Mucosa of rectum (tissue), 2 donors: ENCODE measurements around the gene CAMK1D.
"Not testable (repeated sequence)": the region's sequence is repeated elsewhere in the genome, so short reads cannot be mapped to it uniquely, and the experiment has no call there.

Experiments used
- H3K27ac ChIP-seq, 2 donors: one replicate each; pipeline ENCODE4 v1.7.0; 2013; ENCODE audit warnings: inconsistent platforms in 2 of 2, low read depth in 2 of 2, low read length in 2 of 2
- H3K27me3 ChIP-seq, 2 donors: one replicate each; pipeline ENCODE4 v1.7.0; 2013; ENCODE audit warnings: low read length in 2 of 2; ENCODE audit not compliant: control insufficient read depth in 2 of 2, insufficient read depth in 2 of 2
- H3K36me3 ChIP-seq, 2 donors: one replicate each; pipeline ENCODE4 v1.7.0; 2013; ENCODE audit warnings: low read length in 2 of 2; ENCODE audit not compliant: control insufficient read depth in 2 of 2, insufficient read depth in 2 of 2
- H3K4me1 ChIP-seq, 2 donors: one replicate each; pipeline ENCODE4 v1.7.0; 2013; ENCODE audit warnings: low read length in 2 of 2, mild to moderate bottlenecking in 1 of 2; ENCODE audit not compliant: control insufficient read depth in 2 of 2, insufficient read depth in 2 of 2
- H3K4me3 ChIP-seq, 2 donors: one replicate each; pipeline ENCODE4 v1.7.0; 2013; ENCODE audit warnings: low read length in 2 of 2
- H3K9ac ChIP-seq, 2 donors: one replicate each; pipeline ENCODE4 v1.7.0; 2013; ENCODE audit warnings: low read length in 2 of 2, low read depth in 1 of 2, mild to moderate bottlenecking in 1 of 2
- H3K9me3 ChIP-seq, 2 donors: one replicate each; pipeline ENCODE4 v1.7.0; 2013; ENCODE audit warnings: low read length in 2 of 2; ENCODE audit not compliant: control insufficient read depth in 2 of 2
- donor health status: healthy.
- donor health status: Normal muscosa, but diverticular disease.

CAMK1D gene

GRCh38 chr10:12716042-12716441 lies 366.7 kb downstream of the CAMK1D start:
- H3K36me3 ChIP-seq, result no peaks in the 10 kb centered on the region
- no peak overlapping the region for H3K27ac ChIP-seq
- H3K9ac ChIP-seq, result no peak overlapping the region
- H3K4me3 ChIP-seq, result no peak overlapping the region
- no peaks in the 10 kb centered on the region for H3K9me3 ChIP-seq
- H3K4me1 ChIP-seq, result peaks cover 12 to 16% of the 10 kb centered on the region in 2 donors
- no peaks in the 10 kb centered on the region for H3K27me3 ChIP-seq

- H3K4me1 ChIP-seq, result peaks cover 15 to 16% of the 10 kb centered on the region in 2 donors
- H3K9me3 ChIP-seq, result no peaks in the 10 kb centered on the region
- no peaks in the 10 kb centered on the region for H3K36me3 ChIP-seq
- H3K27me3 ChIP-seq, result no peaks in the 10 kb centered on the region
- no peak overlapping the region for H3K27ac ChIP-seq
- no peak overlapping the region for H3K9ac ChIP-seq
- H3K4me3 ChIP-seq, result no peak overlapping the region
These were observed 368.8 kb downstream of the CAMK1D start for GRCh38 chr10:12717981-12718707.

GRCh38 chr10:12719365-12719764 lies 370.0 kb downstream of the CAMK1D start:
- Histone ChIP-seq H3K27ac (peak overlapping the region in 1 of 2 donors; percentile 48), H3K9ac (no peak overlapping the region), H3K27me3 (no peaks in the 10 kb centered on the region)

GRCh38 chr10:12720217-12720981 lies 371.1 kb downstream of the CAMK1D start:
- Histone ChIP-seq H3K9ac (peak overlapping the region in 1 of 2 donors; percentile 21), H3K4me3 (no peak overlapping the region), H3K36me3 (no peaks in the 10 kb centered on the region), H3K4me1 (peaks cover 15 to 16% of the 10 kb centered on the region in 2 donors), H3K27ac (peak overlapping the region; percentile 46 to 74), H3K9me3 (no peaks in the 10 kb centered on the region), H3K27me3 (no peaks in the 10 kb centered on the region)

More at GRCh38 chr10:12719365-12719764, 370.0 kb downstream of the CAMK1D start:
- Histone ChIP-seq H3K9me3 (no peaks in the 10 kb centered on the region), H3K36me3 (no peaks in the 10 kb centered on the region), H3K4me1 (peaks cover 15 to 16% of the 10 kb centered on the region in 2 donors), H3K4me3 (no peak overlapping the region)

GRCh38 chr10:12721334-12721733 lies 372.0 kb downstream of the CAMK1D start:
- Histone ChIP-seq H3K27me3 (no peaks in the 10 kb centered on the region), H3K27ac (no peak overlapping the region), H3K9me3 (no peaks in the 10 kb centered on the region), H3K36me3 (no peaks in the 10 kb centered on the region), H3K4me1 (peaks cover 15 to 16% of the 10 kb centered on the region in 2 donors), H3K9ac (no peak overlapping the region), H3K4me3 (no peak overlapping the region)

- peaks cover 15 to 16% of the 10 kb centered on the region in 2 donors for H3K4me1 ChIP-seq
- H3K4me3 ChIP-seq, result no peak overlapping the region
- H3K9me3 ChIP-seq, result no peaks in the 10 kb centered on the region
- no peaks in the 10 kb centered on the region for H3K27me3 ChIP-seq
- no peak overlapping the region for H3K9ac ChIP-seq
- H3K36me3 ChIP-seq, result no peaks in the 10 kb centered on the region
- no peak overlapping the region for H3K27ac ChIP-seq
These were observed 373.9 kb downstream of the CAMK1D start for GRCh38 chr10:12723220-12723619.

GRCh38 chr10:12724807-12725579 lies 375.6 kb downstream of the CAMK1D start:
- Histone ChIP-seq H3K9ac (no peak overlapping the region), H3K36me3 (no peaks in the 10 kb centered on the region), H3K27me3 (no peaks in the 10 kb centered on the region), H3K9me3 (no peaks in the 10 kb centered on the region), H3K4me3 (no peak overlapping the region), H3K4me1 (peaks cover 8 to 9% of the 10 kb centered on the region in 2 donors), H3K27ac (no peak overlapping the region)

- H3K4me3 ChIP-seq, H3K9me3 ChIP-seq, H3K4me1 ChIP-seq, H3K27me3 ChIP-seq, H3K9ac ChIP-seq, H3K27ac ChIP-seq, H3K36me3 ChIP-seq: not testable (repeated sequence)
These were observed 376.2 kb downstream of the CAMK1D start for GRCh38 chr10:12725580-12725888.

- H3K27me3 ChIP-seq, result no peaks in the 10 kb centered on the region
- no peak overlapping the region for H3K27ac ChIP-seq
- no peak overlapping the region for H3K4me3 ChIP-seq
- no peaks in the 10 kb centered on the region for H3K36me3 ChIP-seq
- no peaks in the 10 kb centered on the region for H3K4me1 ChIP-seq
- H3K9ac ChIP-seq, result no peak overlapping the region
- H3K9me3 ChIP-seq, result no peaks in the 10 kb centered on the region
These were observed 377.9 kb downstream of the CAMK1D start for GRCh38 chr10:12726971-12727831.
